Measurements from ENCODE around the gene UGT1A3.

GRCh38 chr2:233792720-233793119, 63.9 kb downstream of the UGT1A3 start:
- no peak for TF ChIP-seq ZNF274 (IDR thresholded peaks at IDR 0.05; ENCODE audit: insufficient read depth, insufficient read length)
- no peak for TF ChIP-seq HDAC6 (IDR thresholded peaks at IDR 0.05; ENCODE audit: unreplicated experiment)
- no peak for TF ChIP-seq NBN (IDR thresholded peaks at IDR 0.05)
- TF ChIP-seq USF2 (IDR thresholded peaks at IDR 0.05; ENCODE audit: borderline replicate concordance, low read depth, low read length): no peak
- TF ChIP-seq CTCF (IDR thresholded peaks at IDR 0.05 in 2 of 3, conservative IDR thresholded peaks at IDR 0.05 in 1 of 3; ENCODE audit: control insufficient read depth in 2 of 3, extremely low read depth in 1 of 3, insufficient read depth in 1 of 3, low read depth in 3 of 3, low read length in 3 of 3): no peak
- no peak for TF ChIP-seq ATF3 (IDR thresholded peaks at IDR 0.05; ENCODE audit: borderline replicate concordance, extremely low read depth, low read depth, low read length)
- TF ChIP-seq NFYB (IDR thresholded peaks at IDR 0.05; ENCODE audit: insufficient read depth, low read depth, low read length): no peak
- no peak for TF ChIP-seq TAF1 (IDR thresholded peaks at IDR 0.05; ENCODE audit: borderline replicate concordance, low read depth, low read length)
- no peak for TF ChIP-seq POLR2A (IDR thresholded peaks at IDR 0.05; ENCODE audit: low read depth, low read length)
- TF ChIP-seq CHD2 (IDR thresholded peaks at IDR 0.05; ENCODE audit: borderline replicate concordance, low read depth, low read length): no peak
- no peak for TF ChIP-seq EED (IDR thresholded peaks at IDR 0.05; ENCODE audit: low read depth)
- TF ChIP-seq CREM (IDR thresholded peaks at IDR 0.05; ENCODE audit: low read depth): no peak
- TF ChIP-seq TCF7 (IDR thresholded peaks at IDR 0.05; ENCODE audit: borderline replicate concordance): no peak
- TF ChIP-seq RAD21 (IDR thresholded peaks at IDR 0.05; ENCODE audit: insufficient read depth, low read depth, low read length): no peak

All from GM12878 (cell line).